T-helper 1 cell (primary cell): ENCODE data around the gene SERPINC1.
"Not testable (repeated sequence)": the region's sequence is repeated elsewhere in the genome, so short reads cannot be mapped to it uniquely, and the experiment has no call there.

ENCODE experiments used
- DNase-seq, 5 donors: peaks; one replicate each; pipeline ENCODE4 v3.0.0-alpha.2; 2012 to 2020
- total RNA-seq, 4 donors: gene quantifications; one replicate each; lab custom pipeline; 2026; lab: John Stamatoyannopoulos, UW

Gene SERPINC1
- 0 to 2.1 (median 0.18) reads per million in 4 donors for total RNA-seq

- no peak for DNase-seq
Measured at GRCh38 chr1:173917149-173917548, at the start of gene SERPINC1. TSS of gene SERPINC1 (minus strand) at chr1:173917327. CDS start at chr1:173917259, 68 bp downstream.

- not testable (repeated sequence) for DNase-seq
Measured at GRCh38 chr1:173965896-173966295, 48.8 kb upstream of the SERPINC1 start.

GRCh38 chr1:173963477-173963876, 46.4 kb upstream of the SERPINC1 start:
- no peak for DNase-seq

- DNase-seq = no peak
Measured at GRCh38 chr1:173960625-173961024, 43.5 kb upstream of the SERPINC1 start.

- no peak for DNase-seq
Measured at GRCh38 chr1:173954179-173954578, 37.1 kb upstream of the SERPINC1 start.

GRCh38 chr1:173948594-173948993, 31.5 kb upstream of the SERPINC1 start:
- no peak for DNase-seq

- no peak for DNase-seq
Measured at GRCh38 chr1:173946380-173946921, 29.3 kb upstream of the SERPINC1 start.

GRCh38 chr1:173937062-173937461, 19.9 kb upstream of the SERPINC1 start:
- DNase-seq = no peak

GRCh38 chr1:173934440-173934839, 17.3 kb upstream of the SERPINC1 start:
- DNase-seq = no peak

- DNase-seq = not testable (repeated sequence)
Measured at GRCh38 chr1:173930541-173930940, 13.4 kb upstream of the SERPINC1 start.

- DNase-seq = no peak
Measured at GRCh38 chr1:173925306-173926242, 8.4 kb upstream of the SERPINC1 start.

- no peak for DNase-seq
Measured at GRCh38 chr1:173920861-173921260, 3.7 kb upstream of the SERPINC1 start.

GRCh38 chr1:173917635-173918493, 737 bp upstream of the SERPINC1 start:
- DNase-seq = no peak

GRCh38 chr1:173916667-173917066, 460 bp downstream of the SERPINC1 start:
- DNase-seq = no peak

- DNase-seq = no peak
Measured at GRCh38 chr1:173915596-173915995, 1.5 kb downstream of the SERPINC1 start.

- DNase-seq = peak in 1 of 5 donors; percentile 14
Measured at GRCh38 chr1:173914366-173914871, 2.7 kb downstream of the SERPINC1 start.

- no peak for DNase-seq
Measured at GRCh38 chr1:173913111-173913510, 4.0 kb downstream of the SERPINC1 start.

GRCh38 chr1:173903827-173904531, 13.1 kb downstream of the SERPINC1 start:
- DNase-seq = no peak

GRCh38 chr1:173900992-173901391, 16.1 kb downstream of the SERPINC1 start:
- DNase-seq = no peak

GRCh38 chr1:173900427-173900826, 16.7 kb downstream of the SERPINC1 start:
- no peak for DNase-seq

GRCh38 chr1:173894189-173894588, 22.9 kb downstream of the SERPINC1 start:
- no peak for DNase-seq

GRCh38 chr1:173893611-173894010, 23.5 kb downstream of the SERPINC1 start:
- no peak for DNase-seq
